Stimulated activated naive CD8-positive, alpha-beta T cell treated with anti-CD3 and anti-CD28 coated beads, Interleukin-15, Interleukin-2, amounts not matched to agents 100 ng/mL and 50 ng/mL, for 24 hours (primary cell): ENCODE results near the gene PRICKLE3.

Experiments used
- H3K27ac Mint-ChIP-seq: one replicate; pipeline ENCODE4 v1.8.0; 2021; ENCODE audit warnings: mild to moderate bottlenecking, mixed read lengths
- H3K27me3 Mint-ChIP-seq: one replicate; pipeline ENCODE4 v1.8.0; 2021; ENCODE audit warnings: mixed read lengths
- H3K36me3 Mint-ChIP-seq: one replicate; pipeline ENCODE4 v1.8.0; 2021; ENCODE audit warnings: low read depth, mixed read lengths
- H3K4me1 Mint-ChIP-seq: one replicate; pipeline ENCODE4 v1.8.0; 2021; ENCODE audit warnings: low read depth, mixed read lengths
- H3K4me3 Mint-ChIP-seq: one replicate; pipeline ENCODE4 v1.8.0; 2021; ENCODE audit warnings: mild to moderate bottlenecking, mixed read lengths
- H3K9me3 Mint-ChIP-seq: one replicate; pipeline ENCODE4 v1.8.0; 2021; ENCODE audit warnings: mixed read lengths

The PRICKLE3 gene, protein sequence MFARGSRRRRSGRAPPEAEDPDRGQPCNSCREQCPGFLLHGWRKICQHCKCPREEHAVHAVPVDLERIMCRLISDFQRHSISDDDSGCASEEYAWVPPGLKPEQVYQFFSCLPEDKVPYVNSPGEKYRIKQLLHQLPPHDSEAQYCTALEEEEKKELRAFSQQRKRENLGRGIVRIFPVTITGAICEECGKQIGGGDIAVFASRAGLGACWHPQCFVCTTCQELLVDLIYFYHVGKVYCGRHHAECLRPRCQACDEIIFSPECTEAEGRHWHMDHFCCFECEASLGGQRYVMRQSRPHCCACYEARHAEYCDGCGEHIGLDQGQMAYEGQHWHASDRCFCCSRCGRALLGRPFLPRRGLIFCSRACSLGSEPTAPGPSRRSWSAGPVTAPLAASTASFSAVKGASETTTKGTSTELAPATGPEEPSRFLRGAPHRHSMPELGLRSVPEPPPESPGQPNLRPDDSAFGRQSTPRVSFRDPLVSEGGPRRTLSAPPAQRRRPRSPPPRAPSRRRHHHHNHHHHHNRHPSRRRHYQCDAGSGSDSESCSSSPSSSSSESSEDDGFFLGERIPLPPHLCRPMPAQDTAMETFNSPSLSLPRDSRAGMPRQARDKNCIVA

GRCh38 chrX:49186125-49187027, at the start of gene PRICKLE3:
Gene PRICKLE3 (minus strand): TSS chrX:49186373. CDS start chrX:49186297, 76 bp downstream.
- peaks cover 30% of the 10 kb centered on the region for H3K4me1 Mint-ChIP-seq
- peaks cover 7% of the 10 kb centered on the region for H3K36me3 Mint-ChIP-seq
- peak within 1 kb of the TSS; percentile 82 for H3K27ac Mint-ChIP-seq
- no peaks in the 10 kb centered on the region for H3K9me3 Mint-ChIP-seq
- no peaks in the 10 kb centered on the region for H3K27me3 Mint-ChIP-seq
- H3K4me3 Mint-ChIP-seq: peak within 1 kb of the TSS; percentile 85

- no peak overlapping the region for H3K27ac Mint-ChIP-seq
- H3K4me1 Mint-ChIP-seq: peaks cover 26% of the 10 kb centered on the region
- H3K36me3 Mint-ChIP-seq: peaks cover 4% of the 10 kb centered on the region
- no peaks in the 10 kb centered on the region for H3K9me3 Mint-ChIP-seq
- H3K27me3 Mint-ChIP-seq: no peaks in the 10 kb centered on the region
- no peak overlapping the region for H3K4me3 Mint-ChIP-seq
These were observed 47.8 kb upstream of the PRICKLE3 start for GRCh38 chrX:49233887-49234555.

DNA sequence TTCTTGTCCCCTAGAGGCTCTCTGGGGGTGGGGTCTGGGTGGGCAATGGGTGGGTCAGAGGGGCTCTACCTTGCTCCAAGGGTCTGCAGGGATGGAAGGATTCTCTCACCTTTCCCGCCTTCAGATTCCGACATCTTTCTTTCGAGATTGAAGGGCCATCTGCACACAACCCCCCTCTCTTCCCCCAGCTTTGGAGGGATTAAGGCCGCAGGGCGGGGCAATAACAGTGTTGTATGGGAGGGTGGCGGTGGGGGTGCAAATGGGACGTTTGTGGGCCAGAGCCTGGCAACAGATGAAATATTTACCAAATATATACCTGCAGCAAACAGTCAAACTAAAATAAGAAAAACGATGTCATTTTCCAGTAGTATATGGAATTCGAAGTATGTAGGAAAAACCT, 47.0 kb upstream of the PRICKLE3 start, which contains the start of gene CACNA1F:
TSS of gene CACNA1F (minus strand) at position 165 of the 400 bp plus-strand sequence. CDS start at position 134, 31 bp downstream.
- peaks cover 26% of the 10 kb centered on the region for H3K4me1 Mint-ChIP-seq
- H3K4me3 Mint-ChIP-seq: no peak within 1 kb of the TSS
- no peak within 1 kb of the TSS for H3K27ac Mint-ChIP-seq
- H3K9me3 Mint-ChIP-seq: no peaks in the 10 kb centered on the region
- no peaks in the 10 kb centered on the region for H3K27me3 Mint-ChIP-seq
- H3K36me3 Mint-ChIP-seq: peaks cover 4% of the 10 kb centered on the region

DNA sequence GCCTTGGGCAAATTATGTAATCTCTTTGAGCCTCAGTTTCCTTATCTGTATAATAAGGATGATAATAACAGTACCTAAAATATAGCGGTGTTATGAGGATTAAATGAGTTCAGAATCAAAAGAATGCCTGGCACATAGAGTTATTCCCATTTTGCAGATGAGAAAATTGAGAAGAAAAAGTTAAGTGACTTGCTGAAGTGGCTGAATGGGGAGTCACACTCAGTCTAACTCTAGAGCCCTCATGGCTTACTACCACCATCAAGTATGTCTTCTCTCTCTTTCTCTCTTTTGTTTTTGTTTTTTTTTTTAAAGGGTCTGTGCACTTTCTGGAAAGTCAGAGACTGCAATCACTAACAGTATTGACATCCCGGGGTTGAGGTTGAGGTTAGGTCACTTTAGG, 46.4 kb upstream of the PRICKLE3 start:
- Mint-ChIP-seq H3K36me3 (peaks cover 4% of the 10 kb centered on the region), H3K27me3 (no peaks in the 10 kb centered on the region), H3K4me3 (no peak overlapping the region), H3K27ac (no peak overlapping the region), H3K9me3 (no peaks in the 10 kb centered on the region), H3K4me1 (peaks cover 25% of the 10 kb centered on the region)

DNA sequence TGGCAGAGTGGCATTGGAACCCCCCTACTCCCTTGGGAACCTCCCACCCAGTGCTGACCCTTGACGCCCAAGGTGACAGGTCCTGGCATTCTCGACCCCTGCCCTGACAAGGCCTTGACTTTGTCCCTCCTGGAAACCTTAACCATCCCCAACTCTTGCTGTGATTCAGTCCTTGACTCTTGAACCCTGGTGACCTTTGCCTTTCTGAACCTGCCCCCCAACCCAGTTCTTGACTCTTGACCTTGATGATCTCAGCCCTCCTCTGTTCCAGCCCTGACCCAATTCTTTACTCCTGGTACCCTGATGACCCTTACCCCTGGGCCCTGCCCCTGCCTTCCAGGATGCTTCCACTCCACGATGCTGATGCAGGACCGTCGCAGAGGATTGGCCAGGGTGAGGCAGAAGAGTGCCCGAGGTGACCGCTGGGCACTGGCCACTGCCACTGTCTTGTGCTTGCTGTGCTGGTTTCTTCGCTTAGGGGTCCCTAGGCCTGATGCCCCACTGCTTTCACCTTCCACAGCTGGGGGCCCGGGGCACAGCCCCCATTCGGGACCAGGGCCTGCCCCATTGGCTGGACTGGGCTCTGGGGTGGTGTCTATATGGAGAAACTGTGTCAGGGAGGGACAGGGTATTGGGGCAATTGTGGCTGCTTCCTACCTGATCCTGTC, 45.3 kb upstream of the PRICKLE3 start:
- Mint-ChIP-seq H3K4me1 (peaks cover 14% of the 10 kb centered on the region), H3K9me3 (no peaks in the 10 kb centered on the region), H3K27me3 (no peaks in the 10 kb centered on the region), H3K27ac (peak overlapping the region; percentile 85), H3K4me3 (peak overlapping the region; percentile 77), H3K36me3 (no peaks in the 10 kb centered on the region)

DNA sequence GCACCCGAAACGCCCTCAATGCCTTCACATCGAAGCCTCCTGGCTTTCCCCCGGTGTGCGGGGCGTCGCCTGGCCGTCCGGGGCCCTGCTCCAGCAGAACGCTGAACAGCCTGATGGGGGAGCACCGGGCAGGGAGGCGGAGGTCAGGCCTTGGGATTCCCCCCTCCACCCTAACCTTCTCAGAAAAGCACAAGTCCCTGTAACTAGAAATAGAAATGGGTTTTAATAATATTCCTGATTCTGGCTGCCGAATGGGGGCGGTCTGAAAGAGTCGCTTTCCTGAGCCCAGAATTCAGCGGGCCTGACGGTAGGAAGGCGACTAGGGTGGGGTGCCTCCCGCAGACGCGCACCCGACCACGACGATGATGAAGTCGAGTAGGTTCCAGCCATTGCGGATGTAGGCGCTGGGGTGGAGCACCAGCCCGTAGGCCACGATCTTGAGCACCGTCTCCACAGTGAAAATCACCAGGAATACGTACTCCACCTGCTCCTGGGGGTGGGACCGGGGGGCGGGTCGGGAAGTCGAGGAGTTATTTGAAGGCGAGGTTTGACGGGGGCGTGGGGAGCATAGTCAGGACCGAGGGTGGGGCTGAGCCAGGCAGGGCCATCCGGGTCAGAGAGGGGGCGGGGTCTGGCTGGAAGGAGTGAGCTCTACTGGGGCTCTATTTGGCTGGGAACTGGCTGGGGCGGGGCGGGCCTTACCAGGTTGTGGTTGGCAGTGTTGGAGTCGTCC, 44.5 kb upstream of the PRICKLE3 start:
- H3K9me3 Mint-ChIP-seq: no peaks in the 10 kb centered on the region
- no peaks in the 10 kb centered on the region for H3K27me3 Mint-ChIP-seq
- H3K4me3 Mint-ChIP-seq: peak overlapping the region; percentile 77
- peaks cover 14% of the 10 kb centered on the region for H3K4me1 Mint-ChIP-seq
- H3K36me3 Mint-ChIP-seq: no peaks in the 10 kb centered on the region
- H3K27ac Mint-ChIP-seq: peak overlapping the region; percentile 85

GRCh38 chrX:49228185-49228584, 42.0 kb upstream of the PRICKLE3 start:
- Mint-ChIP-seq H3K4me3 (no peak overlapping the region), H3K36me3 (no peaks in the 10 kb centered on the region), H3K27ac (no peak overlapping the region), H3K27me3 (no peaks in the 10 kb centered on the region), H3K4me1 (peaks cover 10% of the 10 kb centered on the region), H3K9me3 (no peaks in the 10 kb centered on the region)

- Mint-ChIP-seq H3K27ac (no peak overlapping the region), H3K36me3 (no peaks in the 10 kb centered on the region)
These were observed 41.6 kb upstream of the PRICKLE3 start for GRCh38 chrX:49227726-49228125.

DNA sequence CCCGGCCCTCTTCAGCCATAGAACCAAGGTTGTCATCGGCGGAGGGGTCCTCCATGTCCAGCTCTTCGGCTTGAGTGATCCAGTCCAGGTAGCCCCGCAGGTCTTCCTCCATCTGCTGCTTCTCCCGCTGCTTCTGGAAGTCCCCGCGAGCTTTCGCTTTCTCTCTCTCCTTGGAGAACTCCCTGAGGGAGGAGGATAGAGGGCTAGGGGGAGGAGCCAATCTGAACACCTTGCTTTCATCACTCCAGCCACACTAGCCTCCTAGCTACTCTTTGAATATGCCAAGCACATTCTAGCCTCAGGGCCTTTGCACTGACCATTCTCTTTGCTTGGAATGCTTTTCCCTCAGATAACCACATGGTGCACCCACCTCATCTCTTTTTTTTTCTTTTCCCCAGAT, 40.8 kb upstream of the PRICKLE3 start:
- H3K4me1 Mint-ChIP-seq: peaks cover 10% of the 10 kb centered on the region
- H3K9me3 Mint-ChIP-seq: no peaks in the 10 kb centered on the region
- no peaks in the 10 kb centered on the region for H3K36me3 Mint-ChIP-seq
- H3K27ac Mint-ChIP-seq: no peak overlapping the region
- H3K27me3 Mint-ChIP-seq: no peaks in the 10 kb centered on the region
- H3K4me3 Mint-ChIP-seq: no peak overlapping the region

More at GRCh38 chrX:49227726-49228125, 41.6 kb upstream of the PRICKLE3 start:
- no peak overlapping the region for H3K4me3 Mint-ChIP-seq
- no peaks in the 10 kb centered on the region for H3K27me3 Mint-ChIP-seq
- H3K9me3 Mint-ChIP-seq: no peaks in the 10 kb centered on the region
- peaks cover 10% of the 10 kb centered on the region for H3K4me1 Mint-ChIP-seq

GRCh38 chrX:49225858-49226257, 39.7 kb upstream of the PRICKLE3 start:
- no peak overlapping the region for H3K4me3 Mint-ChIP-seq
- no peaks in the 10 kb centered on the region for H3K36me3 Mint-ChIP-seq
- no peaks in the 10 kb centered on the region for H3K27me3 Mint-ChIP-seq
- H3K27ac Mint-ChIP-seq: no peak overlapping the region
- H3K4me1 Mint-ChIP-seq: peaks cover 3% of the 10 kb centered on the region
- no peaks in the 10 kb centered on the region for H3K9me3 Mint-ChIP-seq

DNA sequence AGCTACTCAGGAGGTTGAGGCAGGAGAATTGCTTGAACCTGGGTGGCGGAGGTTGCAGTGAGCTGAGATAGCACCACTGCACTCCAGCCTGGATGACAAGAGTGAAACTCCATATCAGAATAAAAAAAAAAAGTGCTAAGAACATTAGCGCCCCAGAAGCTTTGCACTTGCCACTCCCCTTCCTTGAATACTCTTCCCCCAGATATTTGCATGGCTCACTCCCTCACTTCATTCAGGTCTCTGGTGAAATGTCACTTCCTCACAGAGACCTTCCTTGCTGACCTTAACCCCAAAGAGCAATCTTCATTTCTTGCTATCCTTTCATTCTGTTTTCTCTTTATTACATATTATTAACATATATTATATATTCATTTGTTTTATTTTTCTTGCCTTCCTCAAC, 35.7 kb upstream of the PRICKLE3 start:
- Mint-ChIP-seq H3K27me3 (no peaks in the 10 kb centered on the region), H3K4me3 (no peak overlapping the region), H3K4me1 (no peaks in the 10 kb centered on the region), H3K9me3 (no peaks in the 10 kb centered on the region), H3K27ac (no peak overlapping the region), H3K36me3 (no peaks in the 10 kb centered on the region)

GRCh38 chrX:49220100-49220499, 33.9 kb upstream of the PRICKLE3 start:
- Mint-ChIP-seq H3K4me3 (no peak overlapping the region), H3K27me3 (no peaks in the 10 kb centered on the region), H3K9me3 (no peaks in the 10 kb centered on the region), H3K27ac (no peak overlapping the region), H3K4me1 (no peaks in the 10 kb centered on the region), H3K36me3 (no peaks in the 10 kb centered on the region)

- Mint-ChIP-seq H3K36me3 (no peaks in the 10 kb centered on the region), H3K27ac (no peak overlapping the region), H3K4me3 (no peak overlapping the region), H3K9me3 (no peaks in the 10 kb centered on the region), H3K27me3 (no peaks in the 10 kb centered on the region), H3K4me1 (no peaks in the 10 kb centered on the region)
These were observed 28.9 kb upstream of the PRICKLE3 start for GRCh38 chrX:49214996-49215526.
